ENCODE measurements around the gene MTFP1.

- TF ChIP-seq CTCF (IDR thresholded peaks at IDR 0.05; ENCODE audit: insufficient read depth, low read length, poor library complexity, severe bottlenecking) (no peak), EZH2phosphoT487 (conservative IDR thresholded peaks at IDR 0.05; ENCODE audit: low read length) (no peak)
Measured at GRCh38 chr22:30423301-30423958, 2.1 kb upstream of the MTFP1 start.
